ENCODE data around the gene ATP8A1. TPM values are rescaled to one million over a fixed set of nuclear protein-coding genes. Genes with fewer than 3 reads are reported as not detected.
"Not testable (repeated sequence)": the region's sequence is repeated elsewhere in the genome, so short reads cannot be mapped to it uniquely, and the experiment has no call there.

The ATP8A1 gene
- polyA plus RNA-seq, 12 donors = 5.7 to 18.2 (median 11.0) TPM; not detected in 1

DNA sequence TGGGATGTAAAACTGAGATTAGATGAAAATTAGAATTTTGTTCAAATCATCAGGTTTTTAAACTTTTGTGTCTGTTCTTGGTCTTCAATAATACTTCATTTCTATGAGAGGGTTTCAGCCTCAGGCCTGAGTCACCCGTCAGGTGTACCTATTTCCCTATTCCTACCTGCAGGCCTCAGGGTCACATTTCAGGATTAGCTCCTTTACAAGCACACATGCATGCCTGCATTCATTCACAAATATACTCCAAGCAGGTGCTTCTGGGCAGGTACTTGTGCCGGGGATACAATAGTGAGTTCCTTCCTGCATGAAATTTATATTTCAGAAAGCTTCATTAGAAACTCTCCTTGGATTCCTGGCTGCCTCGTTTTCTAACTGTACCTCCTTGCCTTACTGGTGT is 144.7 kb downstream of the ATP8A1 start:
- no peak for DNase-seq

DNA sequence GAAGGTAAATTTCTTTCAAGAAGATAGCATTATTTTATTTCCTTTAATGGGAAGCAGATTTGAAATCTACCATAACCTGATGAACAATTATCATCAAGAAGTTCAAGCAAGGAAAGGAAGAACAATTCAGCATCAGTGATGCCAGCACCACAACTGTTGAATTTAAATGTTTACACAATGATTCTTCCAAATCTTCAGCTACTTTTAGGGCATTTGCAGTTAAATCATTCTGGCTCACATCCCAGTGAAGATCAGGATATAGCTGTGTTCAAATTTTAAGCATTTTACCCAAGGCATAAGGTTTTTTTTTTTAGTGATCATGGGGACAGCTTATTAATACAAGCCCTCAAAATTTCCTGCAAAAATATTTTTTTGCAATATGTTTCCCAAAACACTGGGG is 146.7 kb downstream of the ATP8A1 start:
- DNase-seq = no peak

- no peak for DNase-seq
Measured at GRCh38 chr4:42501624-42502401, 155.1 kb downstream of the ATP8A1 start.

DNA sequence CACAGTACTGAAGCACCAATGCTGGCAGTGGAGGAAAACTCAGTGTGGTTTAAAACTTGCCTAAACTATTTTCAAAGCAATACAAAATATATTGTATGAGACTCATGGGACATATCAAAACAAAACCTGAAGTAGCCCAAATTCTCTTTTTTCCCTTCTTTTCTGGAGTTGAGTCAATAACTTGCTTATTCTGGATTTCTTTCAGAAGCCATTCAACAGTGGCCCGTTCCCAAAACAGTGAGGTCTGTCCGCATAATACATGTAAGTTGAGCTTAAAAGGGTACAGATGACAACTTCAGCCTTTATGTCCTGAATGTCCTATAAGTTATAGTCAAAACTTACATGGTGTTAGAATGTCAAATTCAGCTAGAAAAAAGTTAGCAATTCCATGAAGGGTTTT is 158.9 kb downstream of the ATP8A1 start:
- peak; percentile 37 for DNase-seq

DNA sequence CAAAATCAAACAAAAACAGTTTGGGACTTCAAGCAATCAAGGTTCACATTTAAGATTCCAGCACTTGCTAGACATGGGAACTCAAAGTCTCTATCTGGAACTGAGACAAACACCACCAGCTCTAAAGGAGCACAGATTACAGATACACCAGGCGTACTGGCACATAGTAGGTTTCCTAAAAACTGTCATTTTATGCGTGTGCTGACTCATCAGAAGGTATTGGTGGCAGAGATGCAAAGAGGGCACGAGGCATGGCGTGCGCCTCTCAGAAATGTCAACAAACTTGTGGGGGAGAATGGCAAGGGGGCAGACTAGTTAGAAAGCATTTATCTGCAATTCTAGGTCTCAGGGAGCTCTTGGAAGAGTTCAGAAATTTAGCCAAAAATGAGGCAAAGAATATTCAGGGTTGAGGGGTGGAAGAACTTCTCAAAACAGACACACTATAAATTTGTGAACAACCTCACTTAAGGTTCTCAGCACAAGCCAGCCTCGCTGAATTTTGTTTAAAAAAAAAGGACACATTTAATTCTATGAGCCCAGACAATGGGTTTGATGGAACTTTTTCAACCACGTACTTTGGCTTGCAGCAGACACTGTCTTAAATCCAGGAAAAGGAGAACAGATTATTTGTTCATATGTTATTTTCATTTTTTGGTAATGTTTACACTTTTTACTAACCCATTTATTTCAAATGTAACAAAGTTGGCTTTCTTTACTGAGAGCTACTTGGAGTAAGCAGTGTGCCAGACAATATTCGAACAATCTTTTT is 159.6 kb downstream of the ATP8A1 start:
- peak; percentile 55 for DNase-seq

DNA sequence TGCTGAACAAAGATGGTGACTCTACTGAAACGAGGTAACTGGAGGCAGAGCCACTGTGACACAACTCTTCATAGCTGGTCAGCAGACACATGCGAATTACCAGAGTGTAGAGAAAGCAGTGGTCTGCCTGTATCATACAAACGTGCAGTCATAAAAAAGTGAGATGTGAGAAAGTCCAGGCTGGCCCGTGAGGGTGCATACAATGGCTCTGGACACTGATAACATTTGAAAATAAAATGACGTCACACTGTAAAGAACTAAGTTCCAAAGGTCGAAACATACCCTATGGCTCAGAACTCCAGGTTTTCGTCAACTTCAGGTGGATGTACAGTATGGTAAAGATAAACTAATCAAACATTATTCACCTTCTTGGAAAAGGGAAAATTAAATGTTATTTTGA is 163.9 kb downstream of the ATP8A1 start:
- no peak for DNase-seq

DNA sequence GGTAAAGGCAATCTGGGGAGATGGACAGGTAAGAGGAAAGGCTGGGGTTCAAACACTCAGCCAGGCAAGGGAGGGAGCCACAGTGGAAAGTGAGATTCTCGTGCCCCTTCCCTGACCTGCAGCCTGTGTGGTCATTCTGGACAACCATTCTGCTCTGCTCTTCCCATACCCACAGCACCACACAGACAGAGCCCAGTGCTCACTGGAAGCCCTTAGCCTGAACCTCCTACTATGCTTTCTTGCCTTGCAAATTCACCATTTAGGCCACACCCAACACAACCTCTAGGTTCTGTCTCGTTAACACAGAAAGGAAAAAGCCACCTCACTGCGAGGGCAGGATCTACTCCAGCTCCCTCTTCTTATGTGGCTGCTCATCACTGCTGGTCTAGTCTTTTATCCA is 166.9 kb downstream of the ATP8A1 start:
- DNase-seq = no peak

- DNase-seq = no peak
Measured at GRCh38 chr4:42489095-42489494, 167.8 kb downstream of the ATP8A1 start.

GRCh38 chr4:42488554-42488953 is 168.4 kb downstream of the ATP8A1 start:
- DNase-seq = no peak

GRCh38 chr4:42488114-42488513 is 168.8 kb downstream of the ATP8A1 start:
- no peak for DNase-seq

- no peak for DNase-seq
Measured at GRCh38 chr4:42487230-42487629, 169.7 kb downstream of the ATP8A1 start.

DNA sequence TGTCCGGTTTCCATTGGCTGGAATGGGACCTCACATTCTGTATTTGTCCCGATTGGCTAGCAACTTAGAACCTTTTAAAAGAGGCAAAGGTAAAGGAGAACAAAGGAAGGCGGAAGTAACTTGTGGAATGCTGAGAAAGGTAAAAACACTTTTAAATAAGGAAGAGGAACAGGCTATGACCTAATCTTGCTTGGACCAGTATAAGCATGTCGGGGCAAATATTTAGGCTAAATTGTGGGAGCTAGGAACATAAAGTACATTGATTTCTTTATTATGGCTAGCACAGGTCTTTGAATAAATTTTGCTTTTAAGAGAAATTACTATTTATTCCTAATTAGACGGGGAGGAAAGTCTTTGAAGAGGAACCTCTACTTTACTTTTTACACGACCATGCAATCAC is 170.7 kb downstream of the ATP8A1 start:
- DNase-seq = not testable (repeated sequence)

DNA sequence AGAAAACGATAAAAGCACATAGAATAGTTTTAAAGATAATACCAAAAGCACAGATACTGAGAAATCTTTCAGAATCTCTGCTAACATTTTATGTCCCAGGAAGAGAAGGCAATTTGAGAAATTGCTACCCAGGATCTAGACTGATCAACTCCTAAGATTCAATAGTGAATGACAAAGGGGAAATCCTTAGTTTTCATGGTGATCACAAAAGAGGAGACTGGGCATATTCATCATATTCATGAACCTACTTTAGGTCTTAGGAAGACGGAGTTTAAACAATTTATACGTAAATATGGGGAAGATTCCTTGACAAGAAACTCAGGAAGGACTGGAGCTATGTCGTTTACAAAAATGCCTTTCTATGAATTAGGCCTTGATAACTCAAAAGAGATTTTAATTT is 172.3 kb downstream of the ATP8A1 start:
- no peak for DNase-seq

- no peak for DNase-seq
Measured at GRCh38 chr4:42483426-42484379, 173.2 kb downstream of the ATP8A1 start.

GRCh38 chr4:42482516-42483327 is 174.2 kb downstream of the ATP8A1 start:
- DNase-seq = no peak

GRCh38 chr4:42480717-42481116 is 176.2 kb downstream of the ATP8A1 start:
- no peak for DNase-seq

- no peak for DNase-seq
Measured at GRCh38 chr4:42480281-42480680, 176.6 kb downstream of the ATP8A1 start.

- DNase-seq = no peak
Measured at GRCh38 chr4:42478946-42479345, 178.0 kb downstream of the ATP8A1 start.

GRCh38 chr4:42478509-42478908 is 178.4 kb downstream of the ATP8A1 start:
- no peak for DNase-seq

GRCh38 chr4:42474406-42474805 is 182.5 kb downstream of the ATP8A1 start:
- DNase-seq = no peak

GRCh38 chr4:42473071-42473684 is 183.7 kb downstream of the ATP8A1 start:
- no peak for DNase-seq

All from muscle of arm (tissue), 12 donors.